Thyroid gland (tissue), 4 donors: ENCODE measurements around the gene DIP2A.

Source experiments
- CTCF ChIP-seq, 6 experiments: fragments of 200-600 bp in 3 of 6; fragments of 450-650 bp in 3 of 6; sonication (generic) in 3 of 6; IDR thresholded peaks; one replicate each; pipeline ENCODE4 v1.5.1; 2016 to 2019; ENCODE audit warnings: antibody characterized with exemption in 6 of 6, mild to moderate bottlenecking in 2 of 6, inconsistent platforms in 1 of 6, moderate library complexity in 1 of 6
- POLR2A ChIP-seq, 2 donors: fragments of 450-650 bp; IDR thresholded peaks; one replicate each; pipeline ENCODE4 v1.6.1; 2017; ENCODE audit warnings: antibody characterized with exemption in 2 of 2, mild to moderate bottlenecking in 2 of 2, moderate library complexity in 1 of 2

- no peak for TF ChIP-seq CTCF (IDR thresholded peaks at IDR 0.05)
- TF ChIP-seq POLR2A (IDR thresholded peaks at IDR 0.05), result no peak
Measured at GRCh38 chr21:46527801-46528200, 69.1 kb downstream of the DIP2A start.
